Neural crest cell (in vitro differentiated cells): Measurements from ENCODE around the gene HM13. TPM values are rescaled to one million over a fixed set of nuclear protein-coding genes. Genes with fewer than 3 reads are reported as not detected.

Source experiments
- DNase-seq: peaks from one replicate; pipeline ENCODE4 v3.0.0; 2021; ENCODE audit warnings: low read depth, mixed read lengths, low spot score
- H3K27ac Mint-ChIP-seq: one replicate; pipeline ENCODE4 v1.8.0; 2021; ENCODE audit warnings: mild to moderate bottlenecking, mixed read lengths; ENCODE audit not compliant: unreplicated experiment
- H3K27me3 Mint-ChIP-seq: 2 replicates; pipeline ENCODE4 v1.8.0; 2021; ENCODE audit warnings: low read depth, mild to moderate bottlenecking, mixed read lengths
- H3K36me3 Mint-ChIP-seq: 2 replicates; pipeline ENCODE4 v1.8.0; 2021; ENCODE audit warnings: low read depth, mild to moderate bottlenecking, mixed read lengths
- H3K4me1 Mint-ChIP-seq: 2 replicates; pipeline ENCODE4 v1.8.0; 2021; ENCODE audit warnings: mixed read lengths
- H3K4me3 Mint-ChIP-seq: one replicate; pipeline ENCODE4 v1.8.0; 2021; ENCODE audit warnings: mild to moderate bottlenecking, mixed read lengths
- H3K9me3 Mint-ChIP-seq: 2 replicates; pipeline ENCODE4 v1.8.0; 2021; ENCODE audit warnings: mixed read lengths
- CTCF ChIP-seq: fragments of 200-600 bp; sonication (generic); conservative IDR thresholded peaks from 2 replicates; pipeline ENCODE4 v1.5.0; 2021; ENCODE audit warnings: antibody characterized with exemption, mild to moderate bottlenecking
- total RNA-seq: library from RNA; stranded (reverse); gene quantifications from 2 replicates; pipeline ENCODE4 v1.2.1, GENCODE V29; 2021

HM13 gene
- total RNA-seq, 1 donor from 2014 or later: 179 TPM

GRCh38 chr20:31555203-31555775, 41.0 kb downstream of the HM13 start:
- no peak overlapping the region for H3K27ac Mint-ChIP-seq
- DNase-seq: no peak

GRCh38 chr20:31559704-31560093, 45.5 kb downstream of the HM13 start:
- Mint-ChIP-seq H3K27me3 (peaks cover 3% of the 10 kb centered on the region), H3K27ac (peak overlapping the region; percentile 88), H3K36me3 (peaks cover 12% of the 10 kb centered on the region), H3K4me1 (peaks cover 19% of the 10 kb centered on the region), H3K9me3 (no peaks in the 10 kb centered on the region), H3K4me3 (no peak overlapping the region)
- no peak for DNase-seq
- no peak for TF ChIP-seq CTCF

More at GRCh38 chr20:31555203-31555775, 41.0 kb downstream of the HM13 start:
- TF ChIP-seq CTCF: no peak
- Mint-ChIP-seq H3K9me3 (no peaks in the 10 kb centered on the region), H3K27me3 (no peaks in the 10 kb centered on the region), H3K4me3 (no peak overlapping the region), H3K36me3 (peaks cover 13% of the 10 kb centered on the region), H3K4me1 (peaks cover 12% of the 10 kb centered on the region)

- no peak overlapping the region for H3K4me3 Mint-ChIP-seq
- peak overlapping the region; percentile 88 for H3K27ac Mint-ChIP-seq
- peaks cover 3% of the 10 kb centered on the region for H3K27me3 Mint-ChIP-seq
- H3K9me3 Mint-ChIP-seq: no peaks in the 10 kb centered on the region
- peaks cover 19% of the 10 kb centered on the region for H3K4me1 Mint-ChIP-seq
- peak; percentile 100 for TF ChIP-seq CTCF
- DNase-seq: peak; percentile 77
- peaks cover 12% of the 10 kb centered on the region for H3K36me3 Mint-ChIP-seq
Measured at GRCh38 chr20:31560094-31560745, 46.0 kb downstream of the HM13 start.

- H3K27me3 Mint-ChIP-seq: peaks cover 3% of the 10 kb centered on the region
- TF ChIP-seq CTCF: no peak
- peaks cover 15% of the 10 kb centered on the region for H3K36me3 Mint-ChIP-seq
- no peak for DNase-seq
- no peak overlapping the region for H3K4me3 Mint-ChIP-seq
- peaks cover 19% of the 10 kb centered on the region for H3K4me1 Mint-ChIP-seq
- no peaks in the 10 kb centered on the region for H3K9me3 Mint-ChIP-seq
- H3K27ac Mint-ChIP-seq: peak overlapping the region; percentile 88
Measured at GRCh38 chr20:31560746-31561598, 46.7 kb downstream of the HM13 start.

GRCh38 chr20:31562241-31562640, 48.0 kb downstream of the HM13 start:
- no peak for DNase-seq
- peaks cover 3% of the 10 kb centered on the region for H3K27me3 Mint-ChIP-seq
- TF ChIP-seq CTCF: no peak
- no peak overlapping the region for H3K27ac Mint-ChIP-seq
- H3K36me3 Mint-ChIP-seq: peaks cover 13% of the 10 kb centered on the region
- no peaks in the 10 kb centered on the region for H3K9me3 Mint-ChIP-seq
- peaks cover 16% of the 10 kb centered on the region for H3K4me1 Mint-ChIP-seq
- no peak overlapping the region for H3K4me3 Mint-ChIP-seq
